ENCODE results near the gene ARHGEF28.

The ARHGEF28 gene

GRCh38 chr5:73636408-73636807 lies 10.4 kb downstream of the ARHGEF28 start:
- no peaks in the 10 kb centered on the region for H3K27me3 ChIP-seq (ENCODE audit: insufficient read depth, low read length)
- H4K8ac ChIP-seq (ENCODE audit: low read depth, low read length) = no peak overlapping the region
- H4K12ac ChIP-seq (ENCODE audit: low read depth, low read length) = no peak overlapping the region
- no peaks in the 10 kb centered on the region for H3K4me1 ChIP-seq (ENCODE audit: control insufficient read depth in 1 of 2, insufficient read depth in 2 of 2, low read length in 2 of 2)
- H3K36me3 ChIP-seq (ENCODE audit: control insufficient read depth in 1 of 2, insufficient read depth in 2 of 2, low read length in 2 of 2) = no peaks in the 10 kb centered on the region
- H3K27ac ChIP-seq (ENCODE audit: low read depth, low read length) = no peak overlapping the region
- H2AK5ac ChIP-seq (ENCODE audit: low read length) = no peak overlapping the region
- H3K4me2 ChIP-seq (ENCODE audit: low read length) = no peak overlapping the region
- no peak overlapping the region for H2BK12ac ChIP-seq (ENCODE audit: low read length)
- H2BK120ac ChIP-seq (ENCODE audit: insufficient read depth, low read length, poor library complexity) = no peak overlapping the region
- no peak overlapping the region for H3K9ac ChIP-seq (ENCODE audit: low read length)
- H3K79me1 ChIP-seq (ENCODE audit: low read length) = no peaks in the 10 kb centered on the region
- no peak overlapping the region for H3K4ac ChIP-seq (ENCODE audit: low read depth, low read length)
- no peak overlapping the region for H2BK5ac ChIP-seq (ENCODE audit: low read depth, low read length, poor library complexity)
- H3K9me3 ChIP-seq (ENCODE audit: insufficient read depth, low read depth, low read length) = peaks cover 2% of the 10 kb centered on the region
- no peak overlapping the region for H4K91ac ChIP-seq (ENCODE audit: low read depth, low read length)
- no peaks in the 10 kb centered on the region for H3K79me2 ChIP-seq (ENCODE audit: control insufficient read depth, insufficient read depth, low read length, poor library complexity)
- DNase-seq = no peak
- no peak overlapping the region for H3K18ac ChIP-seq (ENCODE audit: low read length)
- 100% methylated on average over 1 of the region's 3 CpGs for WGBS (ENCODE audit: extremely low coverage, insufficient coverage, insufficient read length)
- no peak overlapping the region for H3K23ac ChIP-seq (ENCODE audit: low read length)
- no peak overlapping the region for H2AFZ ChIP-seq (ENCODE audit: insufficient read depth, low read length, poor library complexity)
- no peak overlapping the region for H3K4me3 ChIP-seq (ENCODE audit: low read depth, low read length)
- H3K14ac ChIP-seq (ENCODE audit: low read length) = no peak overlapping the region

- no peak overlapping the region for H2BK5ac ChIP-seq (ENCODE audit: low read depth, low read length, poor library complexity)
- H2BK12ac ChIP-seq (ENCODE audit: low read length) = no peak overlapping the region
- no peaks in the 10 kb centered on the region for H3K27me3 ChIP-seq (ENCODE audit: insufficient read depth, low read length)
- H3K9me3 ChIP-seq (ENCODE audit: insufficient read depth, low read depth, low read length) = peaks cover 2% of the 10 kb centered on the region
- H3K23ac ChIP-seq (ENCODE audit: low read length) = no peak overlapping the region
- no peak overlapping the region for H2AFZ ChIP-seq (ENCODE audit: insufficient read depth, low read length, poor library complexity)
- no peak overlapping the region for H3K4me2 ChIP-seq (ENCODE audit: low read length)
- DNase-seq = no peak
- no peak overlapping the region for H4K8ac ChIP-seq (ENCODE audit: low read depth, low read length)
- H3K18ac ChIP-seq (ENCODE audit: low read length) = no peak overlapping the region
- H3K79me2 ChIP-seq (ENCODE audit: control insufficient read depth, insufficient read depth, low read length, poor library complexity) = no peaks in the 10 kb centered on the region
- H3K79me1 ChIP-seq (ENCODE audit: low read length) = no peaks in the 10 kb centered on the region
- no CpG with 5 or more reads among the region's 2 CpGs for WGBS (ENCODE audit: extremely low coverage, insufficient coverage, insufficient read length)
- H3K4ac ChIP-seq (ENCODE audit: low read depth, low read length) = no peak overlapping the region
- no peak overlapping the region for H3K9ac ChIP-seq (ENCODE audit: low read length)
- no peak overlapping the region for H3K14ac ChIP-seq (ENCODE audit: low read length)
- H3K4me1 ChIP-seq (ENCODE audit: control insufficient read depth in 1 of 2, insufficient read depth in 2 of 2, low read length in 2 of 2) = peaks cover 0 to 3% of the 10 kb centered on the region in 2 experiments
- H2AK5ac ChIP-seq (ENCODE audit: low read length) = no peak overlapping the region
- H2BK120ac ChIP-seq (ENCODE audit: insufficient read depth, low read length, poor library complexity) = no peak overlapping the region
- no peak overlapping the region for H3K4me3 ChIP-seq (ENCODE audit: low read depth, low read length)
- no peak overlapping the region for H4K91ac ChIP-seq (ENCODE audit: low read depth, low read length)
- no peaks in the 10 kb centered on the region for H3K36me3 ChIP-seq (ENCODE audit: control insufficient read depth in 1 of 2, insufficient read depth in 2 of 2, low read length in 2 of 2)
- H4K12ac ChIP-seq (ENCODE audit: low read depth, low read length) = no peak overlapping the region
- H3K27ac ChIP-seq (ENCODE audit: low read depth, low read length) = no peak overlapping the region
These were observed 11.6 kb downstream of the ARHGEF28 start for GRCh38 chr5:73637565-73637964.

GRCh38 chr5:73638344-73639095 lies 12.5 kb downstream of the ARHGEF28 start:
- Histone ChIP-seq H3K79me2 (ENCODE audit: control insufficient read depth, insufficient read depth, low read length, poor library complexity) (no peaks in the 10 kb centered on the region), H2BK120ac (ENCODE audit: insufficient read depth, low read length, poor library complexity) (no peak overlapping the region), H3K4me2 (ENCODE audit: low read length) (no peak overlapping the region), H3K4ac (ENCODE audit: low read depth, low read length) (no peak overlapping the region), H3K23ac (ENCODE audit: low read length) (no peak overlapping the region), H2BK12ac (ENCODE audit: low read length) (no peak overlapping the region), H3K14ac (ENCODE audit: low read length) (no peak overlapping the region), H3K79me1 (ENCODE audit: low read length) (no peaks in the 10 kb centered on the region), H2AFZ (ENCODE audit: insufficient read depth, low read length, poor library complexity) (no peak overlapping the region), H3K36me3 (ENCODE audit: control insufficient read depth in 1 of 2, insufficient read depth in 2 of 2, low read length in 2 of 2) (no peaks in the 10 kb centered on the region), H2BK5ac (ENCODE audit: low read depth, low read length, poor library complexity) (no peak overlapping the region), H3K27me3 (ENCODE audit: insufficient read depth, low read length) (no peaks in the 10 kb centered on the region), H3K27ac (ENCODE audit: low read depth, low read length) (no peak overlapping the region), H2AK5ac (ENCODE audit: low read length) (no peak overlapping the region), H4K8ac (ENCODE audit: low read depth, low read length) (no peak overlapping the region), H4K91ac (ENCODE audit: low read depth, low read length) (no peak overlapping the region), H3K9me3 (ENCODE audit: insufficient read depth, low read depth, low read length) (no peaks in the 10 kb centered on the region), H3K9ac (ENCODE audit: low read length) (no peak overlapping the region), H3K18ac (ENCODE audit: low read length) (no peak overlapping the region), H3K4me3 (ENCODE audit: low read depth, low read length) (no peak overlapping the region), H4K12ac (ENCODE audit: low read depth, low read length) (no peak overlapping the region), H3K4me1 (ENCODE audit: control insufficient read depth in 1 of 2, insufficient read depth in 2 of 2, low read length in 2 of 2) (peaks cover 0 to 3% of the 10 kb centered on the region in 2 experiments)
- DNase-seq = peak in 1 of 2 donors; percentile 73
- no CpG with 5 or more reads among the region's 4 CpGs for WGBS (ENCODE audit: extremely low coverage, insufficient coverage, insufficient read length)

DNA sequence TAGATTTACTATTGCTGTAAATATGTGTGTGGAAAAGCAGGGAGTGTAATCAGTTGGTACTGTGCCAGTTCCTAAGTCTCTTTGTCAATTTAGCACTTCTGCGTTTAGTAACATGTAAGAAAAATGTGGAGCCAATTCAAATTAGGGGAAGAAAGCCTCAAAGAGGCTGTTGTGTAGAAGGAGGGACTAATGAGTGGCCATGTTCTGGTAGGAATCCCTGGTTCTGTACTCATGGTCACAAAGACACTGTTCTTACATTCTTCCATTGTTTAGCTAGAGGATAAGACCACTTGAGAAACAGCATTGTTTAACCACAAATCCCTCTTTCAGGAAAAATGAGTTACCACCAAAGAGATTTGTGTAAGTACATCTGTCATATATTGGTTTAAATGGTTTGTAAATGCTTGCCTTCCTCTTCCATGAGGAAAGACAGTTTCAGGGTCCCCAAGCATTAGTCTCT lies 14.9 kb downstream of the ARHGEF28 start:
- Histone ChIP-seq H3K79me2 (ENCODE audit: control insufficient read depth, insufficient read depth, low read length, poor library complexity) (no peaks in the 10 kb centered on the region), H2BK12ac (ENCODE audit: low read length) (no peak overlapping the region), H2AK5ac (ENCODE audit: low read length) (no peak overlapping the region), H4K91ac (ENCODE audit: low read depth, low read length) (no peak overlapping the region), H3K36me3 (ENCODE audit: control insufficient read depth in 1 of 2, insufficient read depth in 2 of 2, low read length in 2 of 2) (no peaks in the 10 kb centered on the region), H4K8ac (ENCODE audit: low read depth, low read length) (no peak overlapping the region), H3K4me3 (ENCODE audit: low read depth, low read length) (no peak overlapping the region), H2AFZ (ENCODE audit: insufficient read depth, low read length, poor library complexity) (no peak overlapping the region), H3K4ac (ENCODE audit: low read depth, low read length) (no peak overlapping the region), H4K12ac (ENCODE audit: low read depth, low read length) (no peak overlapping the region), H3K9me3 (ENCODE audit: insufficient read depth, low read depth, low read length) (no peaks in the 10 kb centered on the region), H3K23ac (ENCODE audit: low read length) (no peak overlapping the region), H3K27ac (ENCODE audit: low read depth, low read length) (no peak overlapping the region), H3K27me3 (ENCODE audit: insufficient read depth, low read length) (no peaks in the 10 kb centered on the region), H3K79me1 (ENCODE audit: low read length) (no peaks in the 10 kb centered on the region), H3K4me2 (ENCODE audit: low read length) (no peak overlapping the region), H3K14ac (ENCODE audit: low read length) (no peak overlapping the region), H3K18ac (ENCODE audit: low read length) (no peak overlapping the region), H3K4me1 (ENCODE audit: control insufficient read depth in 1 of 2, insufficient read depth in 2 of 2, low read length in 2 of 2) (peaks cover 0 to 3% of the 10 kb centered on the region in 2 experiments), H3K9ac (ENCODE audit: low read length) (no peak overlapping the region), H2BK120ac (ENCODE audit: insufficient read depth, low read length, poor library complexity) (no peak overlapping the region), H2BK5ac (ENCODE audit: low read depth, low read length, poor library complexity) (no peak overlapping the region)
- no CpG with 5 or more reads among the region's 1 CpG for WGBS (ENCODE audit: extremely low coverage, insufficient coverage, insufficient read length)
- no peak for DNase-seq

All from trophoblast cell (in vitro differentiated cells and primary cell).